ENCODE data around the gene CPLX4.

CPLX4 gene

DNA sequence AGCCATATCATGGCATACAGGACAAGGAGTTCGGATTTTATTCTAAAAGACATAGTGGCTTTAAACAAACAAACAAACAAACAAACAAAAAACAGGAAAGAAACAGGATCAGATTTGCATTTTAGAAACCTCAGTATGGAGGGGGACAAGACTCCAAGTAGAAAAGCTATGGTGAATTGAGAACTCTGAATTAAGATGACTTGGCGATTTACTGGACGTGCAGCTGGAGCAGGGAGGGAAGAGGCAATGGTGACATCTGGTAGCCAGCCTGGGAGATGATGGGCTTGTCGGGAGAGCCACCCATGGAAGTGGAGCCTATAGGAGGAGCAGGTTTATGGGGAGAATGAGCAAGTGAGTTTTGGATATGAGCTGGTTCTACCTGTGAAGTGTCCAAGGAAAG, 13.2 kb downstream of the CPLX4 start:
- no peak for DNase-seq

DNA sequence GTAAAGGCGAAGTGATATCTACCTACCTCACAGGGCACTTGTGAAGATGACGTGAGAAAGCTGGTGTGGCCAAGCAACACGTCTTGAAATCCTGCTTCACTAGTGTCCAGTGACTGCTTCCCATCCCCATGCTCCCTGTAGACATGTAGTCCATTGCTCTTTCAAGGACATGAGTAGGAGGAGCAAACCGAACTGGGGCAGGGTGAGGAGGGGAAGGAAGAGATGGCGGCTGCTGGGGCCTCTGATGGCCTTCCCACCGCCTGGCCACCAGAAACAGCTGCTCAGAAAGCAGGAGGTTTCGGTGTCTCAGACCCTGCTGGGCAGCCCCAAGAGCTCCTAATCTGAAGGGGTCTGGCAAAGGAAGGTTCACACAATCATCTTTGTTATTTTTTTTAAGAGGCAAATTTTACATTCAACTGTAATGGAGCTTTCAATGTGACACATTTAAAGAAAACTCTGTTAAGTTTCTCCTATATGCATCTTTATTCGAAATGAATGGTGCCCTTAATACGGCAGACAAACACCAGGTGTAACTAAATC, 14.7 kb downstream of the CPLX4 start:
- no peak for DNase-seq

DNA sequence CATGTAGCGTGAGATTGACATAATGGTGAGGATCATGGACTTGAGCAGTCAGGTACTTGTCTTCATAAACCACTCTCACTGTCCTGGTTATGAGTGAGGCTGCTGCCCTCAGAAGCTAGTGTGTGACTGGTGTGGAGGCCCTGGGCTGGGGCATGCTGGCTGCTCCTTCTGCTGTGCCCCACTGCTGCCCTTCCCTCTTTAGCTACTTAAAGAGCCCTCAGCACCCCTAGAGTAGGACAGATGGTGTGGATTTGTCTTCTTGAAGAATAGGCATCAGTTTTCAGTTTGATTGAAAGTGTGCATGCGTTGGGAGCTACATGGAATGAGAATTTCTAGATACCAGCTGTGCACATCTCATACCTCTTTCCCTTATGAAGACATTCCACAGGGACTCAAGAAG, 15.4 kb downstream of the CPLX4 start:
- DNase-seq: no peak

DNA sequence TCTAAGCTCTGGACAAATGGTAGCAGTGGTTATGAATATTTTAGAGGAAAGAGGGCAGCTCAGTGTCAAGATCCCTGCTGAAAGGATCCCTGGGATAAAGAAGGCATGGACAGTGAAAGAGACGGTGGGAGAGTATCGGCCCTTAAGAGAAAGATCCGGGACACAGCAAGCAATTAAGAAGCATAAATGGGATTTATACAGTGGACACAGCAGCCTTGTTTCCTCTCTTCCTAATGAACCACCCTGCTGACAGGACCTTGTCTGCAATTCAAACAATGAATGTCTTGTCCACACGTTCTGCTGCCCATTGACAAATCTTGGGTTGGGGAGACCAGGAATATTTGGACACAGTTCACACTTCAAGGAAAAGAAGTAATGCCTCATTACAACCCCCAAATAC, 16.5 kb downstream of the CPLX4 start:
- DNase-seq: no peak

DNA sequence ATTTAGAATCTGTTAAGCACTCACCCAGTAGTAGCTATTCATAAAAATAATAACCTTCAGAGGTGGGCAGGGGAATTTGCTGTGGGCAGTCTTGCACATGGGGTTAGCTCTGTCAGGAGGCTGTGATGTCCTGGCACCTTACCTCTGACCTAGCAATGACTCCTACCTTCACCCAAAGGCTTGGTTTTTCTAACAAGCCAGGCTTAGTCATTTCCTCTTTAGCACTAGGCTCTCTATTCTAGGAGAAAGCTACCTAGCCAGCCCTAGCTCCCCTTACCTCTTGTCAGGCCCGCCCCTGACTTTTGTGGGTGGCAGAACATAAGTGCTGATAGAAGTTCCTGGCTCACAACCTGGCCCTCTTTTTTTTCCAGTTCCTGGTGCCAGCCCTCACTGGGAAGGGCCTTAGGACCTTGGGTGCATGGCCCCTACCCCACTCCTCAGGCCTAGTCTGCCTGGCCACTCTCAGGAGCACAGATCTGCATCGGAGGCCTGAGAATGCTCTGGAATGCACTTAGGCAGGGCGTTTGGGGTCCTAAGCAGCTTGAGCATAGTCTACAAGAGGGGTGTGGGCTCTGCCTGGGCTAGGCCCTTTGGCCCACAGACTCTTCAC, 17.7 kb downstream of the CPLX4 start:
- DNase-seq: peak; percentile 37

DNA sequence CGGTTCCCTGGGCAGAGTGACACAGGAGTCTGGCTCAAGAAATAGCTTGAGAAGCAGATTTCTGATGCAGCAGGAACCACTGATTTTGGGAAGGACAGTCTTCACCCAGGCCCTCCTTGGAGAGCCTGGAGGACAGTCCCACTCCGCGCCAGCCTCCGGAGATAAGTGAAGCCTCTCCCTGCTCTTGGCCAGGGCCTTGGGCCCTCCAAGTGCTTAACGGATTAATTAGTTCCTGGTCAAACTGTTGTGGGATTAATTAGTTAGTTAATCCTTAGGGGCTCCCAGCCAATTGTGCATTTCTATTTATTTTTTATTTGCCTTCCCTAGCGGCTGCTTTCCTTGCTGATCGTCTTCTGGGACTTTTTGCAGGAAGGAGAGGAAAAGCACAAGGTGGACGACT, 19.6 kb downstream of the CPLX4 start:
- DNase-seq: no peak

DNA sequence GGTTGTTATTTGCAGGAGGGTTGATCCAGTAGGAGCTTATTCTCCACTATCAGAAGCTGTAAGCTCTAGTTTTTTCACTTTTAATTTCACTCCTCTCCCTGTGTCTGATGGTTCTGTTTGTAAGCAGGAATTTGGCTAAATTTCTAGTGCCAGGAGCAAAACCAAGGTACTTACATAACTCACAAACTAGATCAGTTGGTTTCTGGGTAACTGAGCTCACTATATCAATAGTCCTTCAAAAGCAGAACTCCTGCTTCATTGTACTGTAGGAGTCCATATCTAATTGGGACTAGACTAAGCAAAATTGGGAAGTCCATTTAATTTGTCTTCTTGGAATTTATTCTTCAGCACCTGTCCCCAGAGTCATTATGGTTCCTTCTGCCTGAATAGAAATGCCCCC, 25.1 kb downstream of the CPLX4 start:
- DNase-seq: no peak

DNA sequence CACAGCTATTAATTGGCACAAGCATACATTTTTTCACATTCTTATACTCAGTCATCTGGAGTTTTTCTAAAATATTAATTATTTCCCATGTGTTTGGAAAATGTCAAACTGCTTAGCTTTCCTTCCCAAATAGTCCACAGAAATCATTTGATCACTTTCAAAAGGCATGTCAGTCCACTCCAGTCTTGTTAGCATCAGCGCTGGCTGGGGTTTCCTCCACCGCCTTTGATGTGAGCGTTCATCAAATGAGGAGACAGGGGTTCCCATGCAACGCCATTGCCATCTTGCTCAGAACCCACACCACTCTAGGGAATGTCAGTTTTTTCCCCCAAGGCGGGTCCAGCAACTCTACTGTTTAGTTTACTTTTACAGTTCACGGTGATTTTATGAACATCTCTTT, 32.1 kb downstream of the CPLX4 start:
- no peak for DNase-seq

DNA sequence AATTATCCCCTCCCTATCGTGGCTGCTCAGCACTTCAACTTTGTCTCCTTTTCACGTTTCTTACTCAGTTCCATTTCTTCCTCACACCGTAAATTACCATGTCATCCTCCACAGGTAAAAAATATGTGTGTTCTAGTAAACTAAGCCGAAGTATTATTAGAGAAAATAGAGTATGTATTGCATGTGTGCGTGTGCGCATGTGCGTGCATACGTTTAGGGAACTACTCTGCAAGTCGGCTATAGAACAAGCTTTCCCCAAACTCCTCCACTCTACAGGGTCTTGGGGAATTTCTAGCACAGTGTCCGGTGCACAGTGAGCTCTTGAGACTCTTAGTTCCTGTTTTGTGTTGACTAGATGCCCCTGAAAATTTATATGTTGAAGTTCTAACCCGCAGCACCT, 36.1 kb downstream of the CPLX4 start:
- DNase-seq: no peak

DNA sequence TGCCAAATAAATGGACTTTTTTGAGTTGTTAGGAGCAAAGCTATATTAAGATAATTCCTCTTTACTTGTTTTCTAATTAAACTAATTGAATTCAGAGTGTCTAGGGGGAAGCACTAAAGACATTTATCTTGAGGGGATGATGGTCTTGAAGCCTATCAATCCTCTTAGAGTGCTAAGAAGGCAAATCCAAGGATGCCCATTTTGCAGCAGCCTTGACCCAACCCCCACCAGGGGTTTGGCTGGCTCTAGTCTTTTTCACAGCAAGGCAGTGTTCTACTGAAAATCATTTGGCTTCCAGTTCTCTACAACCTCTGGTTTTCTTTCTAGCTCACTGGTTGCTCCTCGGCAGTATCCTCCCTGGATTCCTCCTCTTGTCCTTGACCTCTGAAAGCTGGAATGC, 38.7 kb downstream of the CPLX4 start:
- DNase-seq: no peak

DNA sequence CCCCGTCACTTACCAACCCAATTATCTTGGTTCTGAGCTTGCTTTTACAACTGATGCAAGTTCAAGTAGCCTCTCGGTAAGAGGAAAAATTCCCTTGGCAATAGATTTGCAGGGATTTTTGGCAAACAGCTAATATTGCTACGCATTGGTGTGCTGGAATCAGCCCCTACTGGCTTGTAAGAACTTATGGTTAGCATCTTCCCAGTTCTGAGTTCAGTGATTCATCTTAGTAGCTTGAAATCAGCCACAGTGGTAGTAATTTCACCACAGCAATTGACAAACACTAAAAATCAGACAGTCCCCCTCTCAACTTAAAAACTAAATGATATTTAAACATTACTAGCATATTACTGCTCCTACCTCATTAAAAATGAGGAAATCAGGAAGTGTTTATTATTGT, 39.3 kb downstream of the CPLX4 start:
- no peak for DNase-seq

DNA sequence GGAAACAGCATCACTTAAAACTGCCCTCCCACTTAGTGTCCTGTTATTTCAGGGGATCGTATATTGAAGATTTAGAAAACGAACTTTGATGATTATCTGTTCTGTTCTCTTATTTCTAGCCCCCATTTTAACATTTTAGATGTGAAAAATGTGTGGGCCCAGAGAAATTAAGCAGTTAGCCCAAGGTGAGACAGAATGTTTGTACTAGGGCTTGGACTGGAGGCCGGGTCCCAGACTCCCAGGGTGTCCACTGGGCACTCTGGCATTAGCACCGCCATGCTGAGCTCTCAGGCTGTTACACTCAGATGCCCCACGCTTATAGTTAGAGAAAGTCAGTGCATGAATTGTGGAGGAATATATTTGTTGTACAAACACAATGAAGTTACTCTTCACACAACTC, 39.7 kb downstream of the CPLX4 start:
- DNase-seq: no peak

DNA sequence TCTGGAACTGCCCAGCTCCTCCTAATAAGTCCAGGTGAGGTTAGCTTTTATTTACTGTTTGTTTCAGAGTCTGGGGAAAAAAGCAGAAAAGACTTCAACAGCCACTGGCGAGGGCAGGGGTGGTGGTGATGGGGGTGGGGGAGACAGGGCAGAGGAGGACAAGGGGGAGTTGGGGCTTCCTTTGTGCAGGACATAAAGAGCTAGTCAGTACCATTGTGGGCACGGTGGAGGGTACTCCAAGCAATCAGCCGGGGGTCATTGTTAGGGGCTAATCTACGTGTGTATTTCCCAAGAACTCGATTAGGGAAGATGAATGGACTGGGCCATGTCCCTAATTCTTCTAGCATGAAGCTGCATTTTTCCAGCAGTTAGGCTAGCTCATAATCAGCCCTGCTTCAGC, 42.4 kb downstream of the CPLX4 start:
- DNase-seq: no peak

DNA sequence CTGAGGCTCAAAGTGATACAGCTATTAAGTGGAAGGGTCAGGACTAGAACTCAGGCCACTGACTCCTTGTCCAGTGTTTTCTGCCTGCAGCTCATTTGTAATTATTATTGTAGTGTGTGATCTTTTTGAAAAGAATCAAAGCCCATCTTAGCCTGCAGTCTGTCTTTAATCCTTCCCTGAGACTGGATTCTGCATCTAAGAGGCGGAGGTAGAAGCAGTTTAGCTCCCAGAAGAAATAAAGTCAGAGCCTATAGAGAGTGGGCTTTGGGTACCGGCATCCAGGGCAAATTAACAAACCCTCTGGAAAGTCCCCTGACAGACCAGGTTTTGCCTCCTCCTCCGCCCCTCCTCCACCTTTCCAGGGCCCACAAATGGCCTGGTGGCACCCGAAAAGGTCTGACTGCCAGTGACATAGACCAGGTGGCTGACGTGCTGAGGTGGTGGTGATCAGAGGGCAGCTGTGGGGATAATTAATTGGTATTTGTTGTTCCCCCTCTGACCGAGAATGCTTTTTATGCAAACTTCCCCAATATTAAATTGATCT, 43.0 kb downstream of the CPLX4 start:
- DNase-seq: no peak

DNA sequence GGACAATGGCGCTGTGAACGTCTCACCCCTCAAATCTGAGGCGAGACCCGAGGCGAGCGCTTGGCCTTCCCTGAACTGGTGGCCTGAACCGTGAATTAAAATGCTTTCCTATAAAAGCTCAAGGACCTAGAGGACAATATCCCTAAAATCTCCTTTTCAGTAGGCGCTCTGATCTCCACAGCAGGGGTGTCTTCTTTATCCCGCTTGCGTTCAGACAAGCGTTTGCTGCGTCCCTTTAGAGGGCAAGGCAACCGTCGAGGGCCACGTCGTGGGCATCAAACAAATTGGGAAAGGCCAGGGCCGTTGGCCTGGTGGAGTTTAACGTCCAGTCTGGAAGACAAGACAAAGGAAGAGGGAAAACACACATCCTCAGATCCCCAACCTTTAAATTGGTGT, 43.9 kb downstream of the CPLX4 start:
- DNase-seq: no peak

DNA sequence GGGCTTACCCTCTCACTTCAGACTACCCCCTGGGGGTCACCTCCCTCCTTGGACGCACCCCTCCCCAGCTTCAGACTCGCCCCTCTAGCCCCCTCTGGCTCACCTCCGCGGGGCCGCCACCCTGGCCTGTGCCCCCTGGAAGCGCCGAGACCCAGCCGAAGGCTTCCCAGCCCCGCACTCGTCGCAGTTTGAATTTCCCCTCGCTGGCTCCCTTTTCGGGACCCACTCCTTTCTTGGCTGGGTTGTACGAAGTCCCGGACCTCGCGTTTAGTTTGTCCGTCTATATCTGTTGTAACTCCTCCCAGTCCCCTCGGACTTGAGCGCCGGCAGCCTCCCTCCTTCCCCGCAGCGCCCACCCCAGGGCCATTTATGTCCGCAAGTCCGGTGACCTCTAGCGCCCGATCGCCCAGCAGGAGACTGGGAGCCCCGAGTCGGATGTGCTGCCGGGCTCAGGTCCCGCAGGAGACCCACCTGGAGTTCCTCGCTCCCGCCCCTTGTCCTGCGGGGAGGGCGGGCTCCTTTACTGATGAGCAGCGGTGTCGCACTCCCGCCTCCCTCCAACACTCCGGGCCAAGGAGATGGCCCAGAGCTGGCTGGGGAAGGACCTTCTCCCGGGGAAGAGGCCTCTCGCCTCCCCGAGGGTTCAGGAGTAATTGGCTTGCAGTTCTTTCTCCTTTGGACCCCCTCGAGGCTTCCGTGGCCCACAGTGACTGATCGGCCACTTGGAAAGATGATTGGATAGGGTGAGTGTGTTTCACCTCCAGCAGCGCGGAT, 44.5 kb downstream of the CPLX4 start:
- no peak for DNase-seq

DNA sequence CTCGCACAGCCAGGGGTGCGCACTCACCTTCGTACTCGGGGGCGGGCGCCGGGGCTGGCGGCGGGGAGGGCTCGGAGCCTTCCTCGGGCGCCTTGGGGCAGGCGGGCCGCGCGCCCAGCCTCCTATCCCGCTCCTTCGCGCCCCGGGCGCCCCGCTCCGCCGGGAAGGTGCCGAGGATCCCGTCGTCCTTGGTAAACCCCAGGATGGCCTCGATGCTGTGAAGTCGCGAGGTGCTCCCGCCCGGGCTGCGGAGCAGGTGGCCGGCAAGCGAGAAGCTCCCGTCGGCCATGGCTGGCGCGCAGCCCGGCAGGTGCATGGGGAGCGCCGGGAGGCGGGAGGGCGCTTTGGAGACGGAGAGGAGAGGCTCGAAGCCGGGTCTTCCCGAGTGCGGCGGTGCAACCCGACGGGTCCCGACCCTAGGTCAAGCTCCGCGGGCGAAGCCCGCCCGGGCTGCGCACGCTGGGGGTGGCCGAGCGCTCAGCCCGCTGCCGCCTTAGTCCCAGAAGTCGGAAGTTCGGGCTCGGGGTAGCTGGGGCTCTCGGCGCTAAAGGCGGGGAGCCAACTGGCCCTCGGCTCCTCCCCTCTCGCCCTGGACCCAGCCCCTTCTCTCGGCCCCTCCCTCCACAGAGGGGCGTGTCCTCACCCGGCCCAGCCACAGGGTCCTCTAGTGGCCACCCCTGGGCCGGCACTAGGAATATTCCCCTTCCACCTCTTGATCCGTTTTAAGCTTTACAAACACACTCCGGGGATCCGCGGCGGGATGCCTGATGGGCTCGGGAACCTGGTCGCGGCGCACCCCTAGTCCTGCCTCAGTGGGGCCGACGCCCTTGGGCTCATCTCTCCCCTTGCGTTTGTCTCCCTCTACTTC, 45.3 kb downstream of the CPLX4 start, which contains the start of gene RAX:
RAX (minus strand) TSS at position 564 of the 868 bp plus-strand sequence; CDS start at position 316, 248 bp downstream.
- peak; percentile 2 for DNase-seq

DNA sequence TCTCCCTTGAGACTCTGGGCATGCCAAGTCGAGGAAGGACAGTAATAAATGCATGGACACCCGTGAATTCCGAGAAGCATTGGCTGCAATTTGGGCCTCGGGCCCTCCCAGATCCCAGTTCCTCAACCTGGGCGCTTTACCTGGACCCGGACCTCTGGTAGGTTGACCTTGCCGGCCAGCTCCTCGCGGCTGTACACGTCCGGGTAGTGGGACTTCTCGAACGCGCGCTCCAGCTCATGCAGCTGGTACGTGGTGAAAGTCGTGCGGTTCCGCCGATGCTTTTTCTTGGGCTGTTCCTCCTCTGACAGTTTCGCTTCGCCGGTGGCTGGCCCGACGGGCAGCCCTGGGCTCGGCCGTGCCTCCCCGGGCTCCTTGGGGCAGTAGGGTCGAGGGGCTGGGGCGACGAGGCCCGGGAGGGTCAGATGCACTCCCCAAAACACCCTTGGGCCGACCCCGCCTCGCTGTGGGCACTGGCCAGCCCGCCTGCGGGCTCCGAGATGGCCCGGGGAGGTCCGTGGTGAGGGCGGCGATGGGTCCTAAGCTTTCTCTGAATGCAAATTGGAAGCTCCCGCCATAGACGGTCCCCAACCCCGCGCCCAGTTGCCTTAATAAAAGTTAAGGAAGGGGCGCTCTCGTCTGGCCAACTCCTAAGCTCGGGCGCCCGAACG, 46.1 kb downstream of the CPLX4 start:
- DNase-seq: no peak

DNA sequence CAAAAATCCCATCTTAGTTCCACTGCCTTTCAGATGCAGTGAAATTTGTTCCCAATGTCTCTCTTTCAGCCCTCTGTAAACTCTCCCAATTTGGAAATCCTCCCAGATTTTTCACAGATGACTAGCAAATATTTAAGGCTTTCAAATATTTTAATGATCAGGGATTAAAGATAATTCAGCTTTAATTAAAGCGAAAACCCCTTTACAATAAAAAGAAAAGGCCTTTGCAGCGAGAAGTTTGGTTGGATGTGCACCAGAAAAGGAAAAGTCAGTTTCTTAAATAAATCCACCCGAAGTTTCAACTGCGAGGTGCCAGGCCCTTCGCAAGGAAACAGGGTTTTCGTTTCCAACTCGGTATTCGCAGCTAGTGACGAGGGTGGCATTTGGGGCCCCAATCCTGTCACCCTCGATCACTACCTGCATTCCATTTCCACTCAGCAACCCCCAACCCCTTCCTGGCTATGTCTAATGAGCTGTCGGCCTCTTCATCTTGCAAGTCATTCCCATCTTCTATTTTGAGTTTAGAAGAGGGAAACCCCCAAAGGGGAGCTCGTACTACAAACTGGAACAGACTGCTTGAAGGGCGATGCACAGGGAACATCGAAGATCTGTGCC, 46.7 kb downstream of the CPLX4 start:
- no peak for DNase-seq

DNA sequence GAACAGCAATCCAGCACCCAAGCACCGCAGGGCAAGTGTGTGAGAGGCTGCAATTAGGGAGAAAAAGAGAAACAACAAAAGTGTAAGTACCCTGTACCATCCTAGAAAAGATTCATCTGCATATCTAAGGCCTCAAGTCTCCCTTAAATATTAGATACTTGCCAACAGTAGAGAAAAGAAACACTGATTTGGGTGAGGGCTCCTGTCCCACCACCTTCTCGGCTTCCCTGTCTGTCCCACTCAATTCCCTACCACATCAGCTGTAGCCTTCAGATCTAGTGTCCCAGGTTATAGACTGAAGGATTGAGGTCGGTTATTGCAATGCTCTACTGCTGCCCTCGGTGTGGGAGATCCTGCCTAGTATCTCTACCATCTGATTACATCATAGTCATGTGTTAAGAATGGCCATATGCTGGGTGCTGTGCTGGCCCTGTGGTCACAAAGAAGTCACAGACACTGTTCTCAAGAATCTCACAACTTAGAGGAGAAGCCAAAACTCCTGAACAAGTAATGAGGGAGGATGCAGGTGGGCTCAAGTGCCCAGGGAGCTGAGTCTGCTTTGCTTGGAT, 47.7 kb downstream of the CPLX4 start:
- DNase-seq: no peak

DNA sequence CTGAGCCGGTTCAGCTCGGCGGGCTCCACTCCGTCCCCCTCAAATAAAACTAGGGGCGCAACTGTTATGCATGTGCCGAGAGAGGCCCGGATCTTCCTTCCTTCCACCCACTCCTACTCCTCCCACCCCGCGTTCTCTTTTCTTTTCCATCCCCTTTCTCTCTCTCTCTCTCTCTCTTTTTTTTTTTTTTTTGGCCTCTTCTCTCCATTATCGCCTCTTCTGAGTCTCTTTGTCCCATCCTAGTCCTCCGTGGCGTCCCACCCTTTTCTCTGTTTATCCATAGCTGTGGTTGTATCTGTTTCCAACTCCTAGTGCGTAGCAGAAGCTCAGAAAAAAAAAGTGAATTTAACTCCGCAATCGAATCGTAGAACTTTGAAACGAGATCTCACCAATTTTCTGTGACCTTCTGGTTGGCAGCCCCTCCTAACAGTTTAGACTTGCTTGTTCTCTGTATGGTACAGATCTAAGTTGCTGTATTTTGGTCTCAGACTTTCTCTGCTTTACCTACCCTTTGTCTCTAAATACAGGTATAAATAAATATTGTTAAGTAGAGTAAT, 48.8 kb downstream of the CPLX4 start:
- no peak for DNase-seq

Data from NCI-H226 (cell line).